ENCODE data around the gene ZNF579.

ZNF579 gene

DNA sequence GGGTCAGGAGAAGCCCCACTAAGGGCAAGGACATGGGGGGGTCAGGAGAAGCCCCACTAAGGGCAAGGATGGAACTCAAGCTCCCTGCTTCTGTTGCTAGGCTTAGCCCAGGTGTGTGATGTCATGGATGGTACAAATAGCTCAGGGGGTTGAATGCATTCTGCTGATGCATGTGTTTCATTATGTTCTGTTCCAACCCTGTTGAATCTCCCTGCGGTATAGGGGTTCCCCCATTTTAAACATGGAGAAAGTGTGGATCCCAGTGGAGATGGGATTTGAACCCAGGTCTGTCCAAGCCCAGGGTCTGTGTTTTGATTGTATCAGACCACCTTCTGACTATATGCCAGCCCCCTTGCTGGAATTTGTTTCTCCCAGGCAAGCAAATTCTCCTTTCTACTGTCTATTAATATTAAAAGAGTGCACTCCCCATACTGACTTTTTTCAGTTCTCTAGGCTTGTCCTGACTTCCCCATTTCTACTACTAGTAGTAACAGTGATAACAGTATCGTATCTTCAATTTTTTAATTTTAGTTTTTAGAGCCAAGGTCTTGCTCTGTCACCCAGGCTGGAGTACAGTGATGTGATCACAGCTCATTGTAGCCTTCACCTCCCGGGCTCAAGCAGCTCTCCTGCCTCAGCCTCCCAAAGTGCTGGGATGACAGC lies 31.5 kb upstream of the ZNF579 start:
- no peak for DNase-seq (ENCODE audit: low read depth in 2 of 3, low spot score in 1 of 3)

DNA sequence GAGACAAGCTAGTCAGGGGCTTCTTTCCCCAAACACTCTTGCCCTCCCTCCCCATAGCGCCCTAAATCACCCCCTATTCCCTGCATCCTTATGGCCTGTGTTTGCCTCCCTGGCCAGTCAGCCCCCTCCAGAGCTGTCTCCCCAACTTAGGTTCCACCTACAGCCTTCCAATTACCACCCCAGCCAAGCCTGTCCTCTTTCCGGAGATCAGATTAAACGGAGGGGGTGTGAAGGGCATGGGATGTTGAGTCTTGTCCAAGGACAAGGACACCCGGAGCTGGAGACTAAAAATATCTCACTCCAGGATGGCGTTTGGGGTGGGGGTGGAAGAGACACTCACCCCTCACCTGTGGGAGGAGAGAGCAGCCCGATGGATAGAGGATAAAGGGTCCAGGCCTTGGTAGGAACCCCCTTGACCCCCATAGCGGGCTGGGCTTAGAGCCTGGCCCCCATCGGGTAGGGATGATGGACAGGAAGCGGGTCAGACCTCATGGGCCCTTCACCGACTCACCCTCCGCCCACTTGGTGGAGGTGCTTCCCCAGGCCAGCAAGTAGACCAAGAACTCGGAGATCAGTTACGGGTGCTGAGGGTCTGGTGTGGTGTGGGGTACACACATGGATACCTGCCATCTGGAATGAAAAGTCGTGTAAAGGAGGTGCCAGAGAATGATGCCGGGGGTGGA lies 30.8 kb upstream of the ZNF579 start:
- no peak for DNase-seq (ENCODE audit: low read depth in 2 of 3, low spot score in 1 of 3)

DNA sequence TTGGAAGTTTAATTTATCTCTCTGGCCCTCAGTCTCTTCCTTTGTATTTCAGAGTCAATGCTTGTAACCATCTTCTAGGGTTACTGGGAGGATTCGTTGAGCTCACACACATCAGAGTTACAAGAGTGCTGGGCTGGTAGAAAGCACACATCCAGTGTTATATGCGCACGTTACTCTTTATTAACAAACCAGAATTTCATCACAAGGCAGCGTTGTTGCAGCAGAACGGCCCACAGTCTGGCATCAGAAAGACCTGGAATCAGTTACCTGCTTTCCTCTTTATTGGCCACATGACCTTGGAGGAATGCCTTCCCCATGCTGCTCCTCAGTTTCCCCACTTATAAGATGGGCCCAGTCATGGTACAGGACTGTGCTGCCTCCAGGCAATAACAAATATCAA lies 28.7 kb upstream of the ZNF579 start:
- no peak for DNase-seq (ENCODE audit: low read depth in 2 of 3, low spot score in 1 of 3)

DNA sequence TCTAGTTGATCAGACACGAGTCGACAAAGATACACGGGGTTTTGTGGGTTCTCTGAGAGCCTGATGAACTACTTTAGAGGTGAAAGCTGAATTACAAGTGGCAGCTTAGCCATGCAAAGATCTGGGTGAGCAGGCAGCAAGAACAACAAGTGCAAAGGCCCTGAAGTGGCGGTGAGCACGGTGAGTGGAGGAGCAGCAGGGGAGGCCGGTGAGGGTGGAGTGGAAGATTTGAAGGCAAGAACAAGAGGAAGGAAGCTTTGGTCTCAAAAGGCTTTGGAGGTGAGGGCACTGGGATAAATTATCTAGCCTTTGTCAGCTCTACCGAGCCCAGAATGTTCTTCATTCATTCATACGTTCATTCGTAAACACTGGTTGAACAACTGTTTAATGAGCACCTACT lies 26.2 kb upstream of the ZNF579 start:
- no peak for DNase-seq (ENCODE audit: low read depth in 2 of 3, low spot score in 1 of 3)

DNA sequence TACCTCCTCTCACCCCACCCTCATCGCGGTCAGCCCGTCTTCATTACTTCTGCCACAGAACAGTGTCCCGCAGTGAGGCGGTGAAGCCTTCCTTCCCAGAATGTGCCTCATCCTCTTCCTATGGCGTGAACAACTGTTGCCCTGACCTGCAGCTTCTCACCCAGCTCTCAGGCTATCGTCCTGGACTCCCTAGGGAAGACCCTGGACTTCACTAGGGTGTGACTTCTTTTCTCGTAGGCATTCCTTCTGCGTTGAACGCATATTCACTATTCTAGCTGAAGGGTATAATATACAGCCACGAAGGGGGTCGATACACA lies 25.8 kb upstream of the ZNF579 start:
- DNase-seq (ENCODE audit: low read depth in 2 of 3, low spot score in 1 of 3) = no peak

DNA sequence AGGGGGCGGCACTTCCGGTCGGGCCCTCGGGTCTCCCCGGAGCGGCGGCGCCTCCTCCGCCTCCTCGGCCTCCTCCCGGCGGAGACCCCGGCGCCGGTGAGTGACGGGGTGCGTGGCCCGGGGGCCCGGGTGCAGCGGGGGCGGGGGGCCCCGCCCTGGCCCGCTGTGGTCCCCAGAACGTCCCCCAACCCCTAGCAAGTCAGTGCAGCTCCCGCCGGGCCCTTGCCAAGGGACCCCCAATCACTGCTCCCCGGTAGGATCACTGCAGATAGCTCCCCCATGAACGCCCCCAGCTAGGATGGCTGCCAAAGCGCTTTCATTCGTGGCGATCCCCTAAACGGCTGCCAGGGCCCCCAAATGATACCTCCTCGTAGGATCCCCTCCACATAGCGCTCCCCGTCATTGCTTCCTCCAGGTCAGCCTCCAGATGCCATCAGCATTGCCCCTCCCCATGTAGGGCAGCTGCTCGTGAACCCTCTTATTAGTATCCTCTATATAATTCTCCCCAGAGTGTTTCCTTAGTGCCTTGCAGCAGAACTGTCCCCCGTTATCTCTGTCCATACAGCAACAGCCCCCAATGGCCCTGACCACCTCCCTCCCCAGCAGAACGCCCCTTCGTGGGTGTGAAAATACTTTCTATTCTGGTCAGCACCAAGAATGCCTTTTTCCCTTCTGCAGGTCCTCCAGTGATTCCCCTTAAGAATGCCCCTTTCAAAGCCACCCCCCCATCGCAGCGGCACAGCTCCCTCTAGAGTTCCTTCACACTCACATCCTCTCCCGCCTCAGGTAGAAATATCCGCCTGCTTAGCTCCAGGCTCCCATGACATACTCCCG lies 25.2 kb upstream of the ZNF579 start, which contains the start of gene ZNF865:
Gene ZNF865 (plus strand): TSS at position 11 of the 834 bp plus-strand sequence. CDS start 7,972 bp downstream, outside the sequence.
- peak; percentile 52 to 66 (median 65) for DNase-seq (ENCODE audit: low read depth in 2 of 3, low spot score in 1 of 3)

DNA sequence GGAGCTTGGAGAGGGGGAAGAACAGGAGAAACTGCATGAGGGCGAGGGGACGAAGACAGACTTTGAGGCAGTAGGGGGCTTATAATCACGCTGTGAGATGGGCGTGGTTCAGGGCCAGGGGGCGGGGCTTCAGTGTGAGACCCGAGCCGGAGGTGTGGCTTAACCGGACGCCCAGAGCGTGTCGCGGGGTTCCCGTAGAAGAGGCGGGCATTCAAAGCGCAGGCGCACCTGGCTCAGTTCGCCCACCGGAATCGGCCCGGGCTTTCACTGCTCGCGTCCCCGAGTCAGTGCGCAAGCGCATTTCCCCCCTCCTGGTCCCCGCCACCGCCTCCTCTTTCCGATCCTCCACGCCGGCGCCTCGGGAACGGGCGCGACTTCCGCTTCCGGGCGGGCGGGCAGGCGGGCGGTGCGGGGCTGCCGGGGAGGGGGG lies 24.6 kb upstream of the ZNF579 start:
- peak; percentile 97 to 99 (median 99) for DNase-seq (ENCODE audit: low read depth in 2 of 3, low spot score in 1 of 3)

DNA sequence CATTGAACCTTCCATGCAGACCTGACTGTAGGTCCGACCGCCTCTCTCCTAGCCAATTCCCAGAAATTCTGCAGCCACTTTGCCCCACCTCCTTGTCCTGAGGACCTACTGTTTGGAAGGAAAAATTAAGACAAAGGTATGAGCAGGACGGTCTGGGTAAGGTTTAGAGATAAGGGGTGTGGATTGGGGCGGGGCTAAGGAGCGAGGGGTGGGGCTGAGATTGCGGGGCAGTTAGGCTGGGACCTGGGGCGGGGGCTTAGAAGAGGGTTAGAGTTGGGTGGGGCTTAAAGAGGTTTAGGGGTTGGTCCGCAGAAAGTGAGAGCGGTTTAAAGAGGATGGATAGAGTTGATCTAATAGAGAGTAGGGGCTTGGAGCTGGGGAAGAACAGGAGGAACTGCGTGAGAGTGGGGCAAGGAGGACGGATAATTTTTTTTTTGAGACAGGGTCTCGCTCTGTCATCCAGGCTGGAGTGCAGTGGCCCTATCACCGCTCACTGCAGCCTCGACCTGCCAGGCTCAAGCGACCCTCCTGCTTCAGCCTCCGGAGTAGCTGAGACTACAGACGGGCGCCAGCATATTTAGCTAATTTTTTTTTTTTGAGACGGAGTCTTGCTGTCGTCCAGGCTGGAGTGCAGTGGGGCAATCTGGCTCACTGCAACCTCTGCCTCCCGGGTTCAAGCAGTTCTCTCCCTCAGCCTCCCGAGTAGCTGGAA lies 23.1 kb upstream of the ZNF579 start:
- DNase-seq (ENCODE audit: low read depth in 2 of 3, low spot score in 1 of 3) = no peak

DNA sequence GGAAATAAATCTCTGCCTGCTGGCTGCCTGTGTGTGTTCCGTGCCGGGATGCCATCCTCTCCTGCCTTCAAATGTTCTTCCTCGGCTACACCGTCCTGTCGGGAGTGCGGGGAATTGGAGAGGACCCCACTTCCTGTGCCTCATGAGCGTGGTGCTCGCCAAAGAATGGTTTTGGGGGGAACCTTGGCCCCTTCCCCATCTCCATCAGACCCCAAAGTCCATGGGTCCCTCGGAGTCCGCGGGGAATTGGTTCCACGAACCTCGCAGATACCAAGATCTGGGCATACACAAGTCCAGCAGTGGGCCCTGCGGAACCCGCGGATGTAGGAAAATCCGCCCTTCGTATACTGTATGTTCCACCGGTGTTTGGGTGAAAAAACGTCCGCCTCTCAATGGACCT lies 22.5 kb upstream of the ZNF579 start:
- no peak for DNase-seq (ENCODE audit: low read depth in 2 of 3, low spot score in 1 of 3)

DNA sequence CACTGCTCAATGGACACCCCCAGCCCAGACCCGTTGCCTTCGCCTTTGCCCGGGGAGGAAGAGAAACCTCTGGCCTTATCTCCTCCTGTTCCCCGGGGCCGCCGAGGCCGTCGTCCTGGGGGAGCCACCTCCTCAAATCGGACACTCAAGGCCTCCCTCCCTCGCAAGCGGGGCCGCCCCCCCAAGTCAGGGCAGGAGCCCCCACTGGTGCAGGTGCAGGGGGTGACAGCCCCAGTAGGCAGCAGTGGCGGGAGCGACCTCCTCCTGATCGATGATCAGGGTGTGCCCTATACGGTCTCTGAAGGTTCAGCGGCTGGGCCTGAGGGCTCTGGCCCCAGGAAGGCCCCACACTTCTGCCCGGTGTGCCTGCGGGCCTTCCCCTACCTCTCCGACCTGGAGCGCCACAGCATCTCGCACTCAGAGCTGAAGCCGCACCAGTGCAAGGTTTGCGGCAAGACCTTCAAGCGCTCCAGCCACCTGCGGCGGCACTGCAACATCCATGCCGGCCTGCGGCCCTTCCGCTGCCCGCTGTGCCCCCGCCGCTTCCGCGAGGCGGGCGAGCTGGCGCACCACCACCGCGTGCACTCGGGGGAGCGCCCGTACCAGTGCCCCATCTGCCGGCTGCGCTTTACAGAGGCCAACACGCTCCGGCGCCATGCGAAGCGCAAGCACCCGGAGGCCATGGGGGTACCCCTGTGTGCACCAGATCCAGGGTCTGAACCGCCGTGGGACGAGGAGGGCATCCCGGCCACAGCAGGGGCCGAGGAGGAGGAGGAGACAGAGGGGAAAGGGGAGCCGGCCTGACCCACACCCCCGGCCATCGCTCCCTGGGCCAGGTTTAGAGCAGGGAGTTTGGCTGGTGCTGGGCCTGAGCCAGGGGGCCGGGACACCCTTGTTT lies 21.7 kb upstream of the ZNF579 start:
- DNase-seq (ENCODE audit: low read depth in 2 of 3, low spot score in 1 of 3) = no peak

DNA sequence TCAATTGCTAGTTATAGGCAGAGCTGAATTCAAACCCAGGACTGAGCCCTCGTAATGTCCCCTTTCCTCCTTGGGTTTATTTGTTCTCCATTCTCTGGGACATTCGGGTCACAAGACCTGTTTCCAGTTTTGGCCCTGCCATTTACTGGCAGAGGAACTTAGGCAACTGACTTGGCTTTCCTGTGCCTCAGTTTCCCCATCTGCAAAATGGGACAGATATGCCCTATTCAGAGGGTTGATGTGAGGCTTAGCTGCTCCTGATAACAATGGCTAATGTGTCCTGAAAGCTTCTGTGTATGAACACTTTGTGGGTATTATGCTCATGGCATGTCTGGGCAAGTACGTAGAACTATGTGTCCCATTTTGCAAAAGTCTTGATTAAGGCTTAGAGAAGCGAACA lies 20.4 kb upstream of the ZNF579 start:
- no peak for DNase-seq (ENCODE audit: low read depth in 2 of 3, low spot score in 1 of 3)

DNA sequence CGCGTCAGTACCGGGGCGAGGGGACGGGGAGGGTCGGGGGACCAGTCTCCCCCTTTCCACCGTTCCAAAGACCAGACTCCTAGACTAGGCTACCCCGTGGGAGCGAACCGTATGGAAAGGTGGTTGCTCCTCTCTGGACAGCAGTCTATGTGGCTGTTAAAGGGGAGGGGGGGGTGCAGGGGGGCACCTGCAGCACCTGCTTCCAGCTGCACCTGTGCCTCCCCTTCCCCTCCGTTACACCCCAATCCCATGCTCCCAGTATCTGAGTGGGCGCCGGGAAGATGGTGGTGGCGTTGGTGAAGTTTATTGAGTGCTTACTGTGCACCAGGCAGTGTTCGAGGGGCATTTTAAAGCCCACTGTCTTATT lies 20.0 kb upstream of the ZNF579 start:
- DNase-seq (ENCODE audit: low read depth in 2 of 3, low spot score in 1 of 3) = no peak

DNA sequence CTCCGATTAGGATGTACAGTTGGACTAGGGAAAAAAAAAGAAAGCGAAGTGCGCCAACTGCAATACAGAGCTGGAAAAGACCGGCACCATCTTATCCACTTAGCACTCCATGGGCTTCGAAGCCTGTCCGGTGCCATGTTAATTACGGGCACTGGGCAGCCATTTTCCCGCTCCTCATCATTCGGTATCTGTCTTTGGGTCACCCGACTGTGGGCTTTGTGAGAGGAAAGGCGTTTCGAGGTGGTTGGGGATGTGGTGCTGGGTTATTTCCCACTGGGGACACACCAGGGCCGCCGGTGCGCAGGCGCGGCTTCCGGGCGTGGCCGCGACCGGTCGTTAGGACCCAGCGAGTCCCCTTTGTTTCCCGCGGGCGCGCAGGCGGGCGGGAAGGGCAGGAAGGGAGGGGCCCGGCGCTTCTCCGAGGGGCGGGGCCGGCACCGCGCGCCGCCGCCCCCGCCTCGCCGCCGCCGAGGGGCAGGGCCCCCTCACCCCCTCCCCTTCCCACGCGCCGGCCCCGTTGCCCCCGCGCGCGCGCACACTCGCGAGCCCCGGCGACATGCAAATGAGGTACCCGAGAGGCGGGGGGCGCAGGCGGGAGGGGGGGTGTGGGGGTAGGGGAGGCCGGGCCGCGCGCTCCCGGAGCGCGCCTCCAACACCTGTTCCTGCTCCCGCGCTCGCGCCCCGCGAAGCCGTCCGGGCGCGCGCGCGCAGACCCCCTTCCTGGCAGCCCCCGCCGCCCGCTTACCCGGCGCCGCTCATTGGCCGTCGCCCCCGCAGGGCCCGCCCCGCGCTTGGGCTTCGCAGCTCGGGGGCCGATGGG lies 19.4 kb upstream of the ZNF579 start, which contains the start of gene ZNF524:
Gene ZNF524 (plus strand): TSS at position 447 of the 820 bp plus-strand sequence. CDS start 1,825 bp downstream, outside the sequence.
- peak; percentile 63 to 80 (median 71) for DNase-seq (ENCODE audit: low read depth in 2 of 3, low spot score in 1 of 3)

DNA sequence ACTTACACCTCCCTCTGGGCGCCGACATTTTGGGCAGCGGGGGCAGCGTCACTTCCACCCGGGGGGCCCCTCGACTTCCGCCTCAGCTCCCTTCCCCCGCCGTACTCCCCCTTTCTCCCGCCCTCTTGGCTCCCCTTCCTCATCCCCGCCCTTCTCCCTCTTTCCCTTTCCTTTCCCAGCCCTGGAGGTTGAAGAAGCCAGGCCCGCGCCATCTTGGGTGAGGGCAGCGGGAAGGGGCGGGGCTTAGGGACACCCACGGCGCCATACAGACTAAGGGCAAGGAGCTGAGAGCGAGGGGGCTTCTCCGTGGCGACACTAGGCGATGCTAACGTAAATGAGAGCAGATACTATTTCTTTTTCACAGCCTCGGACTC lies 18.8 kb upstream of the ZNF579 start, which contains the start of gene FIZ1:
Gene FIZ1 (minus strand): TSS at position 50 of the 374 bp plus-strand sequence. CDS start 1,652 bp downstream, outside the sequence.
- DNase-seq (ENCODE audit: low read depth in 2 of 3, low spot score in 1 of 3) = peak; percentile 96 to 97 (median 96)

DNA sequence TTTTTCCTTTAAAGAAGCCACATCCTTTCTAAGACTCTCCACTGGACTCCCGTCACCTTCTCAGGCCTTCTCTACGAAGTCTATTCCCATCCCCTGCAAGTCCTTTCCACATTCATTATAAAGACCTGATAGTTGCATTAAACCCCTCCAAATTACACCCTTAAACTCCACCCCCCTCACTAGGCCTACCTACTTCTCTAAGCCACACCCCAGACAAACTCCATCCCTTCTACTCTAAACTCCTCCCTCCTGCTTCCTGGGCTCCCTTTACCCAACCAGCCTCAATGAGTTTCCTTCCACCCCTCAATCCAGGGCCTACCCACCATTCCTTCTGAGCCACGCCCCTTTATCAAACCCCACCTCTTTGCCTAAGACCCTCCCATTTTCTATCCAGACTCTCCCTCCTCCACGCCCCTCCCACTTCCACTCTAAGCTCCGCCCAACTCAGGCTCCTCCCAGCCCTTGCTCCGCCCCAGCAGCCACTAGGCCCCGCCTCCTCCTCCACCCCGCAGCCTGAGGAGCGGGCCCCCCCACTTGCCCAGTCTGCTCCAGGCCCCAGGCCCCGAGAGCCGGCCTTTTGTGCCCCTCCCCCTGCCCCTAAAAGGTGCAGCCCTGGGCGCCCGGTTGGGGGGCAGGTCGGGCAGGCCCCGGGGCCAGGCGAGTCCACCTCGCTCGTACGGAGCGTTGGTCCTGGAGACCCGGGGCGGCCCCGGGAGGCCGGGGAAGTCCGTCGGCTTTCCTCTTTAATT lies 18.2 kb upstream of the ZNF579 start:
- DNase-seq (ENCODE audit: low read depth in 2 of 3, low spot score in 1 of 3) = peak; percentile 88 to 99 (median 94)

DNA sequence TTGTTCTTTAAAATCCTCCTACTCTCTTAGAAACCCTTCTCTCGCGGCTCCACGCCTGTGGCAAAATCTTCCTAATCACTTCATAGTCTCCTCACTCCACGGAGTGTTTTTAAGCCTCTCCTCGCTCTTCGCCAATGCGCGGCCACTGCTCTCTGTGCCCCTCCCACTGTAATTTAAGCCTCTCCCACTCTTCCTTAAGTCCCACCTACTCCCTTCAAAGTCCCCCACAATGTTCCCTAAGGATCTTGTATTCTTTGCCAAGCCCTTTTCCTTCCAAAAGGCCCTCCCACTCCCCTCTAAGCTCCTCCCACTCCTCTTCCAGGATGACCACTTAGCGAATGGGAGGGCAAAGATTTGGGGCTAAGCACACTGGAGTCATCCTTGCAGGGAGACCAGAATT lies 17.4 kb upstream of the ZNF579 start:
- DNase-seq (ENCODE audit: low read depth in 2 of 3, low spot score in 1 of 3) = no peak

DNA sequence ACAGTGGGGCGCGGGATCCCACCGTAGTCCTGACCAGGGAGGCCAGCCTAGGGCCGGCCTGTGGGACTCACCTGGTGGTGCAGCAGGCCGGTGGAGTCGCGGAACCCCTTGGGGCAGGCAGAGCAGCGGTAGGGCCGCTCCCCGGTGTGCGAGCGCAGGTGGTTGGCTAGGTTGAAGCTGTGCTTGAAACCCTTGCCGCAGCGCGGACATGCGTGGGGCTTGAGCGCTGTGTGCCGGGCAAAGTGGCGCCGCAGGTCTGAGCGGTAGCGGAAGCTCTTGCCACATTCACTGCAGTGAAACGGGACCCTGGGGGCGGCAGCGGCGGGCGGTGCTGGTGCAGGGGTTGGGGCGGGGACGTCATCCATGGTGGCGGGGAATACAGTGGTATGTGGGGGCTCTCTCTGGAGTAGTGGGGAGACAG lies 16.9 kb upstream of the ZNF579 start:
- DNase-seq (ENCODE audit: low read depth in 2 of 3, low spot score in 1 of 3) = no peak

DNA sequence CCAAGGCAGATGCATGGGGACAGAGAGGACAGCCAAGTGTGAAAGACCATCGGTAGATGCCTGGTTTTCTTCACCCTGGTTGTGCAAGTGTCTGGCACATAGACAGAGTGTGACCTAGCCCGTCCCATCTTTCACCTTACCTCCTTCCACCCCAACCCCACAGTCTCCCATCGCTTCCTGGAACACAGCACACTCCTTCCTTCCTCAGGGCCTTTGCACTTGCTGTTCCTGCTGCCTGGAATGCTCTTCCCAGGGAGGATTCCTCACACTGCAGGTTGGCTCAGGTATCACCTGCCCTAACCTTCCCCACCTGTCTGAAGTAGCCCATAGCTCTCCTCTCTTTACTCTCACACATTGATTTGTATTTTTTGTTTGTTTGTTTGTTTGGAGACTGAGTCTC lies 15.7 kb upstream of the ZNF579 start:
- no peak for DNase-seq (ENCODE audit: low read depth in 2 of 3, low spot score in 1 of 3)

Data from stimulated activated CD4-positive, alpha-beta T cell treated with anti-CD3 and anti-CD28 coated beads, Interleukin-12 subunit alpha, Interleukin-12 subunit beta, amount 100 ng/mL, for 48 hours (primary cell).